GM21576 (cell line): ENCODE data around the gene STXBP1.

Source experiments
- ATAC-seq: cut with Tn5 transposase; IDR thresholded peaks from one replicate; pipeline ENCODE4 v1.9.1; 2021; ENCODE audit warnings: mild to moderate bottlenecking, moderate library complexity; ENCODE audit not compliant: unreplicated experiment

The STXBP1 gene

GRCh38 chr9:127686461-127687393 is 74.7 kb downstream of the STXBP1 start:
- no peak for ATAC-seq

- ATAC-seq: no peak
These were observed 77.4 kb downstream of the STXBP1 start for GRCh38 chr9:127689329-127690000.

- no peak for ATAC-seq
These were observed 78.7 kb downstream of the STXBP1 start for GRCh38 chr9:127690735-127691134.

- no peak for ATAC-seq
These were observed 80.0 kb downstream of the STXBP1 start for GRCh38 chr9:127692071-127692470.

- no peak for ATAC-seq
These were observed 81.1 kb downstream of the STXBP1 start for GRCh38 chr9:127693143-127693542.

GRCh38 chr9:127693697-127694096 is 81.6 kb downstream of the STXBP1 start:
- ATAC-seq: no peak

DNA sequence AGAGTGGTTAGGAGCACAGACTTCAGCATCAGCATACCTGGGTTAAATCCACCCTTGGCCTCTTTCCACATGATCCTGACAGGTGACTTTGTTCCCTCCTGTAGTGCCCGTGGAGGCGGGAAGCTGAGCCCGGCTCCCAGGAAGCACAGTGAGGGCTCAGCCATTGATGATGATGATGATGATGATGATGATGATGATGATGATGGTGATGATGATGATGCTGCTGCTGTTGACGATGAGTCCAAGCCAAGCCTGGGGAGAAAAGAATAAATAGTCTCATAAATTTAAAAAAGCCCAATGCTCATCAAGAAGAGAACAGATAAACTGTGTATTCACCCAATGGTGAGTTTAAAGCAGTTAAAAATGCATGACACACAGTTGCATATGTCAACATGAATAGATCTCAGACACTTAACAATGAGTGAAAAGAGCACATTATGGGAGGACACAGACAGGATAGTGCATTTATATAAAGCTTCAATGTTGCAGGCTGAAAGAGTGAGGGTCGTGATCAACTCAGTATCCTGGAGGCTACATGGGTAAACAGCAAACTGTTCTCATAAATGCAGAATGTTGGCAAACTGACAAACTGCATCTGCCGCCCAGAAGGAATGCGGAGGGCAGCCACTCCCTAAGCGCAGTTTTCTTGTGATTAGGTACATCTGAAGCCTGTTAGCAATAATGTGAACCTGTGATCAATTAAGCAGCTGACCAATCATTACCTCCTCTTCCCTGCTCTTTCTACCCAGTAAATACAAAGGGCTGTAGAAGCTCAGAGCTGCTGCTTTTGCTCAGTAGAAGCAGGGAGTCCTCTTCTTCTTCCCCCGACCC is 83.0 kb downstream of the STXBP1 start:
- no peak for ATAC-seq

GRCh38 chr9:127697575-127697974 is 85.5 kb downstream of the STXBP1 start:
- ATAC-seq: no peak

- no peak for ATAC-seq
These were observed 86.3 kb downstream of the STXBP1 start for GRCh38 chr9:127698386-127698785.

GRCh38 chr9:127698985-127699670 is 87.1 kb downstream of the STXBP1 start:
- peak; percentile 86 for ATAC-seq

GRCh38 chr9:127700140-127700539 is 88.1 kb downstream of the STXBP1 start:
- ATAC-seq: no peak

GRCh38 chr9:127700594-127701255 is 88.6 kb downstream of the STXBP1 start:
- no peak for ATAC-seq

GRCh38 chr9:127703289-127703946 is 91.3 kb downstream of the STXBP1 start:
- ATAC-seq: no peak

DNA sequence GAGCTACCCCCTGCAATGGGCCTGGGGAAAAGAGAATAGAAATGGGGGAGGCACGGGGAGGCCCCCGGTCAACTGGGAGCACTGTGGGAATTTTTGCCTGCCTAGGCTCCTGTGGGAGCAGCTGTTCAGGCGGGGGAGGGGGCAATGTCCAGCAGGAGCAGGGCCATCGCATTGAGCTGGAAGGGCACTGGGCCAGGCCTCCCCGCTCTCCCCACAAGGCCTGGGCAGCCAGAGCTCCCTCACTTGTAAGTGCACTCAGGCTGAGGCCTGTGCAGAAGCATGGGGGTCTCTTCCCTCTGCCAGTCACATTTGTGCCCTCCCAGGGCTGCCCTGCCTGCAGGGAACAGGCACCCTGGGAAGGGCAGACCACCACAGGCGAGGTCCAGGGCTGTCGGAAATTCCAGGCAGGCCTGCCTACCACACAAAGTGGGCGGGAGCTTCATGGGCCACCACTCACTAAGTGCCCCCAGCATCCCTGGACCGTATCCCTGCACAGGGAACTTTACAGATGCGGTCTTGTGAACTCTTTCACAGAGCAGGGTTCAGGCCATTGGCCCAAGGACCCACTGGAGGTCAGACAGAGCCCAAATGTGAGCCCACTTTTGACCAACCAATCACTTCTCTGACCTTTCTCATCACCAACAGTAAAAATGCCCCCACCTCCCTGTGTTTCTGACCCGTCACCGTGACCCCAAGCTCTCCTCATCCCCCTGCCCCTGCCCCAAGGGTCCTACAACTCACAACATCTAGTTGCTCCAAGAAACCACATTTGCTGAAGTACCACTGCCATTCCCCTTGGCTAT is 93.7 kb downstream of the STXBP1 start:
- no peak for ATAC-seq

DNA sequence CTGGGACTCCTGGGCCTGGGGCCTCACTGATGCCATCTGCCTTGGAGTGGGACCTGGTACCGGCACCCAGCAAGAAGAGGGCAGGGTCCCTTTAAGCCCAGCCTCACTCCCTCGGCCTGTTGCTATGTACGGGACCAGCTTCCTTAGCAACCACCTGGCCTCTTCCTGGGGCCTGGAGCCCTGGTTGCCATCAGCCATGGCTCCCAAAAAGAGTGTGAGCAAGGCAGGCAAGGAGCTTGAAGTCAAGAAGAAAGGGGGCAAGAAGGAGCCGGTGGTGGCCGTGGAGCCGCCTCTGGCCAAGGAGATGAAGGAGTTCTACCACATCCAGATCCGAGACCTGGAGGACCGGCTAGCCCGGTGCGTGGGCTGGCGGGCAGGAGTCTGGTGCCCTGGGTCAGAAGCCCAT is 94.8 kb downstream of the STXBP1 start, which contains the start of gene CFAP157:
TSS of gene CFAP157 (plus strand) at position 153 of the 406 bp plus-strand sequence. CDS start at position 197, 44 bp downstream.
- no peak for ATAC-seq

GRCh38 chr9:127707766-127708165 is 95.7 kb downstream of the STXBP1 start:
- no peak for ATAC-seq

DNA sequence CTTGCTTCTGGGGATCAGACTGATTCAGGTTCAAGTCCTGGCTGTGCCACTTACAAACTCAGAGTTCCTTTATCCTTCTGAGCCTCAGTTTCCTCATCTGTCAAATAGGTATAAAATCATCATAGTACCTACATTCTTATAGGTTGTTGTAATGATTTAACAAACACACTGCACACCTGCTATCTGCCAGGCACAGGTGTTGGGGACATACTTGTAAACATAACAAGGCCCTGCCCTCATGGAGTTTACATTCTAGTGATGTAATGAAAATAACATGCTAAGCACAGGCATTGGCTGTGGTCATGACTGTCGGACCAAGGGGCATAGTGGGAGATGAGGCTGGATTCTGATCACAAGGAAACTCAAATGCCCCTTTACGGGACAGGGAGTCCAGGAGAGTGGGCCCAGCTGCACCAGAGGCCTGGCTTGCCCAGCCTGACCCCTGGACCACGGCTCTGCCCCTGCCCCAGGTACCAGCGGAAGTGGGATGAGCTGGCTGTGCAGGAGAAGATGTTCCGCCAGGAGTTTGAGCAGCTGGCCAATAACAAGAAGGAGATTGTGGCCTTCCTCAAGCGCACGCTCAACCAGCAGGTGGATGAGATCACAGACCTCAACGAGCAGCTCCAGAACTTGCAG is 97.0 kb downstream of the STXBP1 start:
- ATAC-seq: no peak

- no peak for ATAC-seq
These were observed 98.2 kb downstream of the STXBP1 start for GRCh38 chr9:127710204-127710783.
